Gastroesophageal sphincter (tissue), 4 donors: ENCODE results near the gene KRTAP13-3. TPM values are rescaled to one million over a fixed set of nuclear protein-coding genes. Genes with fewer than 3 reads are reported as not detected.

Source experiments
- ATAC-seq: fragments of 150-250 bp; one replicate; pipeline ENCODE4 v1.9.1; 2016; ENCODE audit warnings: mild to moderate bottlenecking, moderate library complexity
- H3K27ac ChIP-seq, 4 donors: fragments of 200-600 bp; sonication (generic) in 3 of 4; 1 replicate in 3 of 4; 2 replicates in 1 of 4; pipeline ENCODE4 v1.5.1; 2016 to 2019
- H3K27me3 ChIP-seq: fragments of 200-600 bp; sonication (generic); one replicate; pipeline ENCODE4 v1.5.1; 2019
- H3K36me3 ChIP-seq, 2 donors: fragments of 200-600 bp; sonication (generic); one replicate each; pipeline ENCODE4 v1.5.1; 2019; ENCODE audit warnings: control low read depth in 1 of 2
- H3K4me1 ChIP-seq, 3 donors: fragments of 200-600 bp; sonication (generic); 1 replicate in 2 of 3; 2 replicates in 1 of 3; pipeline ENCODE4 v1.5.1; 2016 to 2019; ENCODE audit warnings: control low read depth in 2 of 3
- H3K4me3 ChIP-seq, 2 donors: fragments of 200-600 bp; sonication (generic); one replicate each; pipeline ENCODE4 v1.5.1; 2019; ENCODE audit warnings: mild to moderate bottlenecking in 1 of 2, moderate library complexity in 1 of 2
- H3K9me3 ChIP-seq, 3 donors: fragments of 200-600 bp; sonication (generic); one replicate each; pipeline ENCODE4 v1.5.1; 2017 to 2019; ENCODE audit warnings: control low read depth in 2 of 3
- EP300 ChIP-seq: sonication (generic); formaldehyde crosslinking; IDR thresholded peaks from one replicate; pipeline ENCODE4 v1.6.1; 2017; ENCODE audit warnings: antibody characterized with exemption, mild to moderate bottlenecking
- POLR2A ChIP-seq, 2 donors: fragments of 450-650 bp; IDR thresholded peaks; one replicate each; pipeline ENCODE4 v1.6.1; 2017; ENCODE audit warnings: antibody characterized with exemption in 2 of 2, mild to moderate bottlenecking in 2 of 2, moderate library complexity in 1 of 2
- POLR2AphosphoS5 ChIP-seq: sonication (generic); formaldehyde crosslinking; IDR thresholded peaks from one replicate; pipeline ENCODE4 v1.6.1; 2017; ENCODE audit warnings: antibody characterized with exemption
- WGBS, 2 donors: methylation state at CpG; one replicate each; pipeline ENCODE4 v1.1.5; 2018; ENCODE audit warnings: low coverage in 1 of 2; 5-methylcytosine and 5-hydroxymethylcytosine counted together
- total RNA-seq, 4 donors: library from RNA; depleted of rRNA; stranded (reverse); fragments of >200 nt; gene quantifications; one replicate each; pipeline ENCODE4 v1.1.0, GENCODE V29; 2016
- TF ChIP-seq, protein P1 (sequence below), 4 experiments: fragments of 200-600 bp in 2 of 4; fragments of 450-650 bp in 2 of 4; sonication (generic) in 1 of 4; IDR thresholded peaks; one replicate each; pipeline ENCODE4 v1.5.1; 2017 to 2019; ENCODE audit warnings: antibody characterized with exemption in 4 of 4, mild to moderate bottlenecking in 2 of 4, moderate library complexity in 2 of 4

KRTAP13-3 gene
- total RNA-seq, 4 donors from 2014 or later = not detected

DNA sequence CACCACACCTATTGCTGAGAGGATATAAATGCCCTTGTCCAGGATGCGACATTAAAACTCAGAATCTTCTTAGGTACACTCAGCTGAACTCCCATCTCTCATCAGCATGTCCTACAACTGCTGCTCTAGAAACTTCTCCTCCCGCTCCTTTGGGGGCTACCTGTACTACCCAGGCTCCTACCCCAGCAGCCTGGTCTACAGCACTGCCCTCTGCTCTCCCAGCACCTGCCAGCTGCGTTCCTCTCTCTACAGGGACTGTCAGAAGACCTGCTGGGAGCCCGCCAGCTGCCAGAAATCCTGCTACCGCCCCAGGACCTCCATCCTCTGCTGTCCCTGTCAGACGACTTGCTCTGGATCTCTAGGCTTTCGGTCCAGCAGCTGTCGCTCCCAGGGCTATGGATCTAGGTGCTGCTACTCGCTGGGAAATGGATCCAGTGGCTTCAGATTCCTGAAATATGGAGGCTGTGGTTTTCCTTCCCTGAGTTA is 4.5 kb upstream of the KRTAP13-3 start, which contains the start of gene KRTAP13-4:
Gene KRTAP13-4, plus strand, starts transcription at position 51 of the 486 bp plus-strand sequence. Its CDS starts 56 bp downstream, at position 107.
- Histone ChIP-seq H3K27ac (no peak within 1 kb of the TSS), H3K4me1 (no peaks in the 10 kb centered on the region), H3K9me3 (no peaks in the 10 kb centered on the region), H3K4me3 (no peak within 1 kb of the TSS), H3K27me3 (no peaks in the 10 kb centered on the region), H3K36me3 (no peaks in the 10 kb centered on the region)
- ATAC-seq = no peak
- 71 to 83% methylated on average over 7 of the region's 9 CpGs for WGBS, 2 donors
- no peak for TF ChIP-seq POLR2A (IDR thresholded peaks at IDR 0.05)
- TF ChIP-seq EP300 = no peak
- no peak for TF ChIP-seq POLR2AphosphoS5
- TF ChIP-seq, protein P1, sequence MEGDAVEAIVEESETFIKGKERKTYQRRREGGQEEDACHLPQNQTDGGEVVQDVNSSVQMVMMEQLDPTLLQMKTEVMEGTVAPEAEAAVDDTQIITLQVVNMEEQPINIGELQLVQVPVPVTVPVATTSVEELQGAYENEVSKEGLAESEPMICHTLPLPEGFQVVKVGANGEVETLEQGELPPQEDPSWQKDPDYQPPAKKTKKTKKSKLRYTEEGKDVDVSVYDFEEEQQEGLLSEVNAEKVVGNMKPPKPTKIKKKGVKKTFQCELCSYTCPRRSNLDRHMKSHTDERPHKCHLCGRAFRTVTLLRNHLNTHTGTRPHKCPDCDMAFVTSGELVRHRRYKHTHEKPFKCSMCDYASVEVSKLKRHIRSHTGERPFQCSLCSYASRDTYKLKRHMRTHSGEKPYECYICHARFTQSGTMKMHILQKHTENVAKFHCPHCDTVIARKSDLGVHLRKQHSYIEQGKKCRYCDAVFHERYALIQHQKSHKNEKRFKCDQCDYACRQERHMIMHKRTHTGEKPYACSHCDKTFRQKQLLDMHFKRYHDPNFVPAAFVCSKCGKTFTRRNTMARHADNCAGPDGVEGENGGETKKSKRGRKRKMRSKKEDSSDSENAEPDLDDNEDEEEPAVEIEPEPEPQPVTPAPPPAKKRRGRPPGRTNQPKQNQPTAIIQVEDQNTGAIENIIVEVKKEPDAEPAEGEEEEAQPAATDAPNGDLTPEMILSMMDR (IDR thresholded peaks at IDR 0.05) = no peak

DNA sequence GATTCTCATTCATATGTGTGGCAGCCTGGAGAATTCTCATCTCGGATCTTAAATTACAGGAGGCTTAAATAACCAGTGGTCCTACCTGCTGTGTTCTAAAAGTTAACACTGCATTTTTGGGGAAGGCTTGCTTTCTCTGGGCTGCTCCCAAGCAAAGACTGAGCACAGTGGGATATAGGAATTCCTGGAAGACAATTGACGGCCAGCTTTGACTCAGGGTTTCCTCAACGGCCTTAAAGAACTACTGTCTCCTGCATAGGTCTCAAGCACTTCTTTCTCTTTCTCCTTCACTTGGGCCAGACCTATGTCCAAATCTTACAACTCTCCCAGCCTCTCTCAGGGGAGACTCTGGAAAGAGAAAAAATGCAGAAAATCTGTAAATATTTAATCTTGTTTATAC is 1.0 kb upstream of the KRTAP13-3 start:
- TF ChIP-seq, protein P1 (IDR thresholded peaks at IDR 0.05) = no peak
- TF ChIP-seq POLR2A (IDR thresholded peaks at IDR 0.05) = no peak
- no peaks in the 10 kb centered on the region for H3K36me3 ChIP-seq
- no peaks in the 10 kb centered on the region for H3K9me3 ChIP-seq
- H3K4me1 ChIP-seq = no peaks in the 10 kb centered on the region
- H3K27ac ChIP-seq = no peak overlapping the region
- H3K27me3 ChIP-seq = no peaks in the 10 kb centered on the region
- H3K4me3 ChIP-seq = no peak overlapping the region
- ATAC-seq = no peak
- WGBS, 2 donors = 46% methylated on average over 3 of the region's 3 CpGs; no CpG with 5 or more reads in 1 of the 2 donors

DNA sequence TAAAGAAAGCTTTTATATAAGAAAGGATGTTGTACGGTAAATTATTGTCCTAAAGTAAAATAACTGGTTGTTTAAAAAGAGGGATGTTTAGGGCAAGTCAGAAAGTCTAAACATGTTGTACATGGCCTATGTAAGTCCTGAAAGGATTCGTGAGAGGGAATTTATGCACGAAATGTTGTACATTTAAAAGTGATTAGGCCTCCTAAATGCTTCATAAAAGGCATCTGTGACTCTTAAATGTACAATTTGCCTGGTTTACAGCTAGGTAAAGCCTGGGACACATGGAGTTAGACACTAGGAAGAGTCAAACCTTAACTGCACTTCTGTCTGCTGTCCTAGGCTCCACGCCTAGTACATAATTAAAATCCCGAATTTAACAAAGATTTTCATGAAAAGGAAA is 9.7 kb downstream of the KRTAP13-3 start:
- Histone ChIP-seq H3K27me3 (no peaks in the 10 kb centered on the region), H3K36me3 (no peaks in the 10 kb centered on the region), H3K4me1 (no peaks in the 10 kb centered on the region), H3K9me3 (peaks cover 0 to 4% (median 0%) of the 10 kb centered on the region in 3 donors), H3K27ac (no peak overlapping the region), H3K4me3 (no peak overlapping the region)
- no peak for ATAC-seq
- WGBS, 2 donors = 72% methylated on average over 5 of the region's 5 CpGs
- TF ChIP-seq POLR2A (IDR thresholded peaks at IDR 0.05) (no peak), POLR2AphosphoS5 (no peak), EP300 (no peak)
- TF ChIP-seq, protein P1 (IDR thresholded peaks at IDR 0.05) = no peak

DNA sequence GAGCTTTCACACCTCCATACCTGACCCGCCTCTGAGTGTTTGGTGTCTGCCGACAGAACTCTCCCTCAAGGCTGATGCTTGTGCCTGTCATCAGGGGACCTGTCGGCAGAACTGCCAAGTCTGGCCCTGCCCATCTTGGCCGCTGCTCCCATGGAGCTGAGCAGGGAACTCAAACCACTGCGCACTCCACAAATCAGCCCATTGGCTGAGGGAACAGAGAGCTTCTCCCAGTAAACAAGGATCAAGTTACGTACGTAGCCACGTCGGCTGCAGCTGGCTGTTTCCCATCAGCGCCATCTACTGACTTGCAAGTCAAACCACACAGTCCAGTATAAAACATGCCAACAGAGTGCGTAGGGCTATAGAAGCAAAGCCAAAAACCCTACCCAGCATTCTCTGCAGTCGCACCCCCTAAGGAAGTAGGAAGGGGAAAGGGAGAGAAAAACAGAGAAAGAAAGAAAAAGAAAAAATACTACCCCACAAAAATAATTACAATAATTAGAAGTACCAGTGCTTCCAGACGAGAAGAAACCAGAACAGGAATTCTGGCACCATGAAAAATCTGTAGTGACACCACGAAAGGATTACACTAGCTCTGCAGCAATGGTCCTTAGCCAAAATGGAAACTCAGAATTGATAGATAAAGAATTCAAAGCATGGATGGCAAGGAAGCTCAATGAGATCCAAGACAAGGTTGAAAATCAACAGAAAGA is 16.8 kb downstream of the KRTAP13-3 start:
- Histone ChIP-seq H3K27me3 (peaks cover 3% of the 10 kb centered on the region), H3K4me3 (no peak overlapping the region), H3K9me3 (peaks cover 0 to 9% (median 0%) of the 10 kb centered on the region in 3 donors), H3K36me3 (no peaks in the 10 kb centered on the region), H3K4me1 (no peaks in the 10 kb centered on the region), H3K27ac (no peak overlapping the region)
- no peak for ATAC-seq
- TF ChIP-seq, protein P1 (IDR thresholded peaks at IDR 0.05) = no peak
- TF ChIP-seq POLR2A (IDR thresholded peaks at IDR 0.05) (no peak), POLR2AphosphoS5 (no peak), EP300 (no peak)
- 29 to 40% methylated on average over 2 to 5 of the region's 14 CpGs for whole genome bisulfite sequencing, 2 donors

DNA sequence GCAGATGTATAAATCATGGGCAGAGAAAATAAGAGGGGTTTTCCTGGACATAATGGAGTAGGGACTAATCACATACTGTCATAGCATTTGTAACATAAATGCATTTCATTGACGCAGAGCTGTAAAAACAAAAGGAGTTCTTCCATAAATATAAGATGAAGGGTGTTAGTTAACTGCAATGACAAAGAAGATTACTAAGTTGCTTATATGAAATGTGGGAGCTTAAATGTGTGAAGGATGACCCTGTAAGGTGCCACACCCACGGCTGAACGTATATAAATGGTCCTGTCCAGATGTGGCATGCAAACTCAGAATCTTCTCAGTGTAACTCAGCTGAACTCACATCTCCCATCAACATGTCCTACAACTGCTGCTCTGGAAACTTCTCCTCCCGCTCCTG is 30.0 kb downstream of the KRTAP13-3 start, which contains the start of gene KRTAP13-1:
Gene KRTAP13-1, plus strand, starts transcription at position 301 of the 400 bp plus-strand sequence. Its CDS starts 56 bp downstream, at position 357.
- Histone ChIP-seq H3K4me3 (no peak within 1 kb of the TSS), H3K9me3 (peaks cover 0 to 6% (median 0%) of the 10 kb centered on the region in 3 donors), H3K4me1 (no peaks in the 10 kb centered on the region), H3K27ac (no peak within 1 kb of the TSS), H3K27me3 (no peaks in the 10 kb centered on the region), H3K36me3 (no peaks in the 10 kb centered on the region)
- no peak for ATAC-seq
- no peak for TF ChIP-seq POLR2AphosphoS5
- TF ChIP-seq EP300 = no peak
- TF ChIP-seq, protein P1 (IDR thresholded peaks at IDR 0.05) = no peak
- no peak for TF ChIP-seq POLR2A (IDR thresholded peaks at IDR 0.05)
- WGBS, 2 donors = 27 to 42% methylated on average over 2 to 4 of the region's 4 CpGs
